ENCODE measurements around the gene VCP.

DNA sequence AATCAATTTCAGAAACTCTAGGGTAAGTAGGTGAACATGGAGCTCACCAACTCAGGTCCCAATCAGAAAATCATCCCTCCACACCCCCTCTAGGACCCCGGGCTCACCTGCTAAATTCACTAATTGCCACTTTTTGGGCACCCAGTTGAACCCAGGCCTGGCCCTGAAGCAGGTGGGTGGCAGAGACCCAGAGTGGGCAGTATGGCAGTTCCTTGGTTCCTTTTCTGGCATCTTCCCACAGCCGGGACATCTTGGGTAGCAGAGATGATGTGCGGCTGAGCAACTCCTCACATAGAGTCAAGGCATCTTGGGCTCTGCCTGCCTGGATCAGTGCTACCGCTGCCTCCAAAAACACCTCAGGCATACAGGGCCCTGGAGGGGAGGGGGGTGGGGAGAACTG lies 2.9 kb upstream of the VCP start:
- TF ChIP-seq, protein P1, sequence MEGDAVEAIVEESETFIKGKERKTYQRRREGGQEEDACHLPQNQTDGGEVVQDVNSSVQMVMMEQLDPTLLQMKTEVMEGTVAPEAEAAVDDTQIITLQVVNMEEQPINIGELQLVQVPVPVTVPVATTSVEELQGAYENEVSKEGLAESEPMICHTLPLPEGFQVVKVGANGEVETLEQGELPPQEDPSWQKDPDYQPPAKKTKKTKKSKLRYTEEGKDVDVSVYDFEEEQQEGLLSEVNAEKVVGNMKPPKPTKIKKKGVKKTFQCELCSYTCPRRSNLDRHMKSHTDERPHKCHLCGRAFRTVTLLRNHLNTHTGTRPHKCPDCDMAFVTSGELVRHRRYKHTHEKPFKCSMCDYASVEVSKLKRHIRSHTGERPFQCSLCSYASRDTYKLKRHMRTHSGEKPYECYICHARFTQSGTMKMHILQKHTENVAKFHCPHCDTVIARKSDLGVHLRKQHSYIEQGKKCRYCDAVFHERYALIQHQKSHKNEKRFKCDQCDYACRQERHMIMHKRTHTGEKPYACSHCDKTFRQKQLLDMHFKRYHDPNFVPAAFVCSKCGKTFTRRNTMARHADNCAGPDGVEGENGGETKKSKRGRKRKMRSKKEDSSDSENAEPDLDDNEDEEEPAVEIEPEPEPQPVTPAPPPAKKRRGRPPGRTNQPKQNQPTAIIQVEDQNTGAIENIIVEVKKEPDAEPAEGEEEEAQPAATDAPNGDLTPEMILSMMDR (IDR thresholded peaks at IDR 0.05): no peak
- no peak for TF ChIP-seq EZH2 (IDR thresholded peaks at IDR 0.05)

Measured in neural progenitor cell (in vitro differentiated cells).